Body of pancreas (tissue), 4 donors: Measurements from ENCODE around the gene ZNF668.

Source experiments
- CTCF ChIP-seq, 7 experiments: fragments of 450-650 bp in 4 of 7; fragments of 200-600 bp in 3 of 7; sonication (generic) in 3 of 7; IDR thresholded peaks; one replicate each; pipeline ENCODE4 v1.5.1; 2016 to 2019; ENCODE audit warnings: antibody characterized with exemption in 7 of 7
- POLR2A ChIP-seq, 3 donors: fragments of 450-650 bp; IDR thresholded peaks; one replicate each; pipeline ENCODE4 v1.6.1; 2016; ENCODE audit warnings: antibody characterized with exemption in 3 of 3, mild to moderate bottlenecking in 2 of 3

GRCh38 chr16:31118223-31119155, 44.4 kb upstream of the ZNF668 start:
- TF ChIP-seq CTCF (IDR thresholded peaks at IDR 0.05) (no peak), POLR2A (IDR thresholded peaks at IDR 0.05) (no peak)
